GM12878 (cell line): Measurements from ENCODE around the gene DUOX1.

Source experiments
- EGR1 ChIP-seq, 2 experiments: IDR thresholded peaks; 1 replicate in 1 of 2; 2 replicates in 1 of 2; pipeline ENCODE4 v1.6.1; 2011 to 2012; ENCODE audit warnings: low read depth in 2 of 2, low read length in 2 of 2, borderline replicate concordance in 1 of 2, mild to moderate bottlenecking in 1 of 2, moderate library complexity in 1 of 2
- EZH2 ChIP-seq: IDR thresholded peaks from 2 replicates; pipeline ENCODE4 v1.6.1; 2012; ENCODE audit warnings: low read depth, mild to moderate bottlenecking, control low read depth, inconsistent platforms, low read length, borderline replicate concordance; ENCODE audit not compliant: control insufficient read depth
- SRF ChIP-seq, 2 experiments: IDR thresholded peaks; 2 replicates each; pipeline ENCODE4 v1.6.1; 2011; ENCODE audit warnings: low read depth in 2 of 2, low read length in 2 of 2, mild to moderate bottlenecking in 1 of 2, moderate library complexity in 1 of 2
- TF ChIP-seq, protein P1 (sequence below), 3 experiments: IDR thresholded peaks in 2 of 3; conservative IDR thresholded peaks in 1 of 3; 2 replicates each; pipeline ENCODE4 v1.5.1; 2011; ENCODE audit warnings: low read depth in 3 of 3, low read length in 3 of 3, mild to moderate bottlenecking in 3 of 3, control low read depth in 2 of 3, moderate library complexity in 2 of 3, inconsistent platforms in 1 of 3, mixed read lengths in 1 of 3; ENCODE audit not compliant: control insufficient read depth in 2 of 3, insufficient read depth in 1 of 3; ENCODE audit errors: extremely low read depth in 1 of 3

DNA sequence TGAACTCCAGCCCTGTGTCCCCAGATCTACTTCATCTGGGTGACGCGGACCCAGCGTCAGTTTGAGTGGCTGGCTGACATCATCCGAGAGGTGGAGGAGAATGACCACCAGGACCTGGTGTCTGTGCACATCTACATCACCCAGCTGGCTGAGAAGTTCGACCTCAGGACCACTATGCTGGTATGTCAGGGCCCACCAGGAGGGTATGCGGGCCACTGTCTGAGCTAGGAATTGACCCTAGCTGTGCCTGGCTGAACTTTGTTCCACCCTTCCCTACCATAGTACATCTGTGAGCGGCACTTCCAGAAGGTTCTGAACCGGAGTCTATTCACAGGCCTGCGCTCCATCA lies 33.7 kb downstream of the DUOX1 start:
- TF ChIP-seq EZH2, result no peak
- TF ChIP-seq, protein P1, sequence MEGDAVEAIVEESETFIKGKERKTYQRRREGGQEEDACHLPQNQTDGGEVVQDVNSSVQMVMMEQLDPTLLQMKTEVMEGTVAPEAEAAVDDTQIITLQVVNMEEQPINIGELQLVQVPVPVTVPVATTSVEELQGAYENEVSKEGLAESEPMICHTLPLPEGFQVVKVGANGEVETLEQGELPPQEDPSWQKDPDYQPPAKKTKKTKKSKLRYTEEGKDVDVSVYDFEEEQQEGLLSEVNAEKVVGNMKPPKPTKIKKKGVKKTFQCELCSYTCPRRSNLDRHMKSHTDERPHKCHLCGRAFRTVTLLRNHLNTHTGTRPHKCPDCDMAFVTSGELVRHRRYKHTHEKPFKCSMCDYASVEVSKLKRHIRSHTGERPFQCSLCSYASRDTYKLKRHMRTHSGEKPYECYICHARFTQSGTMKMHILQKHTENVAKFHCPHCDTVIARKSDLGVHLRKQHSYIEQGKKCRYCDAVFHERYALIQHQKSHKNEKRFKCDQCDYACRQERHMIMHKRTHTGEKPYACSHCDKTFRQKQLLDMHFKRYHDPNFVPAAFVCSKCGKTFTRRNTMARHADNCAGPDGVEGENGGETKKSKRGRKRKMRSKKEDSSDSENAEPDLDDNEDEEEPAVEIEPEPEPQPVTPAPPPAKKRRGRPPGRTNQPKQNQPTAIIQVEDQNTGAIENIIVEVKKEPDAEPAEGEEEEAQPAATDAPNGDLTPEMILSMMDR (IDR thresholded peaks at IDR 0.05 in 2 of 3, conservative IDR thresholded peaks at IDR 0.05 in 1 of 3; ENCODE audit: control insufficient read depth in 2 of 3, extremely low read depth in 1 of 3, insufficient read depth in 1 of 3, low read depth in 3 of 3, low read length in 3 of 3), result no peak
- no peak for TF ChIP-seq EGR1 (IDR thresholded peaks at IDR 0.05; ENCODE audit: borderline replicate concordance in 1 of 2, low read depth in 2 of 2, low read length in 2 of 2)
- TF ChIP-seq SRF (IDR thresholded peaks at IDR 0.05; ENCODE audit: low read depth in 2 of 2, low read length in 2 of 2), result no peak
